ENCODE results near the gene INSYN1.
"Not testable (repeated sequence)": the region's sequence is repeated elsewhere in the genome, so short reads cannot be mapped to it uniquely, and the experiment has no call there.

The INSYN1 gene

DNA sequence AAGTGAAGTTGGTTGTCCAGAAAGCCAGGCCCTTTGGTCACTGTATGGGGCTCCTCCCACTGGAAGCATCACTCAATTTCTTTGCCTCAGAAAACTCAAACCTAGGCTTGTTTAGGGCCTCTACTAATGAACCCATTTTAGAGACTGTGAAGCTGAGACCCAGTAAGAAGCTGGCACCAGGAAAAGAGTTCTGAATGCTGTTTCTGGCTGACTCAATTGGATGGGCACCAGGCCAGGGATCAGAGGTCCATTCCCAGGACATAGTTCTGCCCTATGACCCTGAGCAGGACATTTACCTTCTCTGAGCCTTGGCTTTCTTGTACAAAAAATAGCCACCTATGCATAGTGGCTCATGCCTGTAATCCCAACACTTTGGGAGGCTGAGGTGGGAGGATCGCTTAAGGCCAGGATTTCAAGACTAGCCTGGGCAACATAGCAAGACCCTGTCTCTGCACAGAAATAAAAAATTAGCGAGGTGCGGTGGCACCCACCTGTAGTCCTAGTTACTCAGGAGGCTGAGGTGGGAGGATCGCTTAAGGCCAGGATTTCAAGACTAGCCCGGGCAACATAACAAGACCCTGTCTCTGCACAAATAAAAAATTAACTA is 38.4 kb downstream of the INSYN1 start:
- no peak for DNase-seq (ENCODE audit: low read depth in 3 of 3)

DNA sequence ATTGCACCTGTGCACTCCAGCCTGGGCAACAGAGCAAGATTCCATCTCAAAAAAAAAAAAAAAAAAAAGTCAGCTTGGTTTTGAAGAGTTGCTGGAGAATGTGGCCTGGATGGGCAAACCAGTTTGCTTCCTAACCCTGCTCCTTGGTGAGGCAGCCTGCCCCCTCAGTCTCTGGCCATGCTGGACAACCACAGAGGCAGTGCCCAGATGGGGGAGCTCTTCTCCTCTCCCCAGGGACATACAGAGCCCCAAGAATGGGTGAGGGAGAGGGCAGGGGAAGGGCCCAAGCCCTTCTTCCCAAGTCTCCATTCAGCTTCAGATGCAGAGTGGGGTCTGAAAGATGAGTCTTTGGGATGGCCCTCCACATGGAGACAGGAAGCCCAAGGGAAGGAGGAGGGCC is 41.0 kb downstream of the INSYN1 start:
- no peak for DNase-seq (ENCODE audit: low read depth in 3 of 3)

DNA sequence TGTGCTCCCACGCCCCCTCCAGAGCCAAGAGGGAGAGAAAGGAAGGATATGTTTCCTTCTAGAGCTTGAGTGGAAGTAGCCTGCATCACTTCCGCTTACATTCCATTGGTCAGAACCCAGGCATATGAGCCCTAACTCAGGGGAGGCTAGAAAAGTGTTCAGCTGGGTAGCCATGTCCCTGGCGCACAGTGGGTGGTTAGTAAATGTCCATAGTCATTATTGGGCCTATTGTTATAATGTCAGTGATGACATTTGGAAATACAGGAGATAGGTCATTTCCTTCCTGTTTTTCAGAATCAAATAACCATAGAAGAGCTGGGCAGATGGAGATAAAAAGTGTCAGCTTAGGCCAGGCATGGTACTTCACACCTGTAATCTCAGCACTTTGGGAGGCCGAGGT is 41.6 kb downstream of the INSYN1 start:
- DNase-seq (ENCODE audit: low read depth in 3 of 3) = no peak

DNA sequence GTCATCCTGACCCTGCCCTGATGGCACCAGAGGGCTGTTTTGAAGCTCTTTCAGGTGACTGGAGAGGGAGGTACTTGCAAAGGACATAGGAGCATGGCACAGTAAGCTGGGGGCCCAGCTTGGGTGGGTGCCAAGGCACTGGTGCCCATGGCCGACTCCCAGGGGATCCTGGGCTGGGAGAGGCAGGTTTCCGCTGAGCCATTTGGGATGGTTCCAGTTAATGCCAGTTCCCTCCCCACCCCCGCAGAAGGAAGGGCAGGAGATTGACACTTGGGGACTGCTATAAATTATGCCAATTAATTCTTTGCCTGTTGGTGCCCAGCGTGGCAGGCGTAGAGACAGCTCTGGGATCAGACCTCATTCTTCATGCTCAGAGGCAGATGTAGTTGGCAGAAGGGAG is 42.8 kb downstream of the INSYN1 start:
- no peak for DNase-seq (ENCODE audit: low read depth in 3 of 3)

DNA sequence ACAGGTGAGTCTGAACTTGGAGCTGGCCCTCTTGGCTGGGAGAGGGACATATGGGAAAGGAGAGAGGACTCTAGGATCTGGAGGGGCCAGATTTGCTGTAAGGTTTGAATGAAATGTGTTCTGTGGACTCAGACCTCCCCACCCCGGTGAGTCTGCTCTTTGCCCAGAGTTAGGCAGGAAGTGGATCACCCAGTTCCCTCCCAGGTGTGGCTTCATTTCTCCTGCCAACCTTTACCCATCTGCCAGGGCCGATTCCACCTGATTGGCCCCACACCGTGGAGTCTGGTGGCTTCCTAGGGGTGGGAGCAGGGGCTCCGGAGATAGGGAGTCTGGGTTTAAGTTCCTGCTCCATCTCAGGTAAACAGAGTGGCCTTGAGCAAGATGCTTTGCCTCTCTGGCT is 43.5 kb downstream of the INSYN1 start:
- no peak for DNase-seq (ENCODE audit: low read depth in 3 of 3)

DNA sequence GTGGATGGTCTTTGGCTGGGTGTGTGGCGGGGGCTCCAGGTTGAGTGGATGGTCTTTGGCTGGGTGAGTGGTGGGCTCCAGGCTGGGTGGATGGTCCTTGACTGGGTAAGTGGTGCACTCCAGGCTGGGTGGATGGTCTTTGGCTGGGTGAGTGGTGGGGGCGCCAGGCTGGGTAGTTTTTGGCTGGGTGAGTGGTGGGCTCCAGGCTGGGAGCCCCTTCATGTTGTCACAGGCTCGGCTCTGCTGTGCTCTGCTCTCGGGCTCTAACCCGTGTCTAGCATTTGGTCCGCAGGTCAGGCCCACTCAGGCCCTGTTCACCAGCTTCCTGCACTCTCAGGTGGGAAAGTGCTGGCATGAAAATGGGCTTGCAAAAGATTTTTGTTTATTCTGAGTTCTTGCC is 43.9 kb downstream of the INSYN1 start:
- no peak for DNase-seq (ENCODE audit: low read depth in 3 of 3)

DNA sequence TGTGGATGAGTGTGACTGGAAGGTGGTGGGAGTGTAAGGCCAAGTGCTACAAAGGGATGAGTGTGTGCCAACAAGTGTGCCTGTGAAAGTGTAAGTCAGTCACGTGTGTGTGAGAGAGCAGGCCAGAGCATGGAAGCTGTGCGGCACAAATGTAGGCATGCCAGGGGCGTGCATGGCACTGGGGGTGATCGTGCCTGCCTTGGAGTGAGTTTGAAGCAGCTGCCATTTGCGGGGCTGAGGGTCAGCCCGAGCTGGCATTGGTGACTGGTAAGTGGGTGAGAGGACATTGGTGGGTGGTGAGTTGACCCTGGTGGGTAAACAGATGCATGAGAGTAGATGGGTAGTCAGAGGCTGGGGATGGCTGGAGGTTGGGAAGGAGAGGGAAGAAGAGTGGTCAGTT is 44.5 kb downstream of the INSYN1 start:
- no peak for DNase-seq (ENCODE audit: low read depth in 3 of 3)

DNA sequence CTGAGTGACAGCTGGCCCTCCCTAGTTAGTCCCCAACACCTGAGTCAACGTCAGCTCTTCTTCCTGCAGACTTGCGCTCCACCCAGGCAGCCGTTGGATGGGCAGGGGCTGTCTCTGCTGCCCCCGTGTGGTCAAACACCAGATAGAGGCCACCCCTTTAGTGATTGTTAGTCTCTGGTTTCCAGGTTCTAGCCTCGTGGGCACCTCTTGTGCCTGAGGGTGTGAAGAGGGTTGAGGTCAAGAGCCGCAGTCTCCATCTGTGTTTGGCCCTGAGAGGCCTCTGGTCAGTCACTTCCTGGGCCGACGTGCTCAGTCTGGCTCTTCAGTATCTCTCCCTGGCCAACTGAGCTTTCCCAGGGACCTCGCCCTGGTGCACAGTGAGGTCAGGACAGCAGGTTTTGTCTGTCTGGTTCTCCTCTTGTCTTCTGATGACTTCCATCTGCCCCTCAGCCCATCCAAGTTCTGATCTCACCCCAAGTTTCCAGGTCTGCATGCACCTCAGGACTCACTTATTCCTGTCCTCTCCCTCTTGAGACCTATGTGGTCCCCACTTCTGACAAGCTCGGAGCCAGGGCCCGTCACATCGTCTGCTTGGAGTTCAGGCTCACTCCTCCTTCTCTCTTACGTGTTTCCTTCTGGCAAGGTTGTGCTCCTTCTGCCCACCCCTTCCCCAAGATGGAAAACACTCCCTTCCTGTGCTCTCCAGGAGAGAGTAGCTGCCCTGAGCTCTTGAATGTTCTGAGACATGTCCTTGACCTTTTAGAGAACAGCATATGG is 48.1 kb downstream of the INSYN1 start:
- DNase-seq (ENCODE audit: low read depth in 3 of 3) = peak; percentile 37 to 57 (median 43)

DNA sequence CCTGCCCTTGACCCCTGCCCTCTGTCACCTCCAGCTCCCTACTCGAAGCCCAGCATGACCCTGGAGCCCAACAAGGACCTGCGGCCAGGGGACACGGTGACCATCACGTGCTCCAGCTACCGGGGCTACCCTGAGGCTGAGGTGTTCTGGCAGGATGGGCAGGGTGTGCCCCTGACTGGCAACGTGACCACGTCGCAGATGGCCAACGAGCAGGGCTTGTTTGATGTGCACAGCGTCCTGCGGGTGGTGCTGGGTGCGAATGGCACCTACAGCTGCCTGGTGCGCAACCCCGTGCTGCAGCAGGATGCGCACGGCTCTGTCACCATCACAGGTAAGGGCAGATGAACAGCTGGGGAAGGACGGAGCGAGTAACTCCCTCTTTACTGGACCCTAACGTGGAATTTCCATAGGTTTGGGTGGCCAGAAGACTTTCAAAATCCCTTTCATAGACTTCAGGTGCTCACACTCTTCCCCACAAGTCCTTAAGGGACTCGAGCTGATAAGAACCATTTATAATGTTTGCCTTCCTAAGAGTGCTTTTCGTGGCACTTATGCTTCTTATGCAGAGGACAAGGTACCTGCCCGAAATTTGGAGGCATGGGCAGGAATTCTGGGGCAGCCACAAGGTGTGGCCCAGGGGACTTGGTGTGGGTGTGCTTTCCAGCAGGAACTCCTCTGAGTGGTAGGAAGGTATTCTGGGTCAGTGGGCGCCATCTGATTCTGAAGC is 48.8 kb downstream of the INSYN1 start:
- DNase-seq (ENCODE audit: low read depth in 3 of 3) = not testable (repeated sequence)

DNA sequence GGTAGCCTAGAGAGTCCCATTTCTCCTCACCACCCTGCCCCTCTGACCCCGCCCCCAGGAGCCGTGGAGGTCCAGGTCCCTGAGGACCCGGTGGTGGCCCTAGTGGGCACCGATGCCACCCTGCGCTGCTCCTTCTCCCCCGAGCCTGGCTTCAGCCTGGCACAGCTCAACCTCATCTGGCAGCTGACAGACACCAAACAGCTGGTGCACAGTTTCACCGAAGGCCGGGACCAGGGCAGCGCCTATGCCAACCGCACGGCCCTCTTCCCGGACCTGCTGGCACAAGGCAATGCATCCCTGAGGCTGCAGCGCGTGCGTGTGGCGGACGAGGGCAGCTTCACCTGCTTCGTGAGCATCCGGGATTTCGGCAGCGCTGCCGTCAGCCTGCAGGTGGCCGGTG is 49.5 kb downstream of the INSYN1 start:
- DNase-seq (ENCODE audit: low read depth in 3 of 3) = not testable (repeated sequence)

DNA sequence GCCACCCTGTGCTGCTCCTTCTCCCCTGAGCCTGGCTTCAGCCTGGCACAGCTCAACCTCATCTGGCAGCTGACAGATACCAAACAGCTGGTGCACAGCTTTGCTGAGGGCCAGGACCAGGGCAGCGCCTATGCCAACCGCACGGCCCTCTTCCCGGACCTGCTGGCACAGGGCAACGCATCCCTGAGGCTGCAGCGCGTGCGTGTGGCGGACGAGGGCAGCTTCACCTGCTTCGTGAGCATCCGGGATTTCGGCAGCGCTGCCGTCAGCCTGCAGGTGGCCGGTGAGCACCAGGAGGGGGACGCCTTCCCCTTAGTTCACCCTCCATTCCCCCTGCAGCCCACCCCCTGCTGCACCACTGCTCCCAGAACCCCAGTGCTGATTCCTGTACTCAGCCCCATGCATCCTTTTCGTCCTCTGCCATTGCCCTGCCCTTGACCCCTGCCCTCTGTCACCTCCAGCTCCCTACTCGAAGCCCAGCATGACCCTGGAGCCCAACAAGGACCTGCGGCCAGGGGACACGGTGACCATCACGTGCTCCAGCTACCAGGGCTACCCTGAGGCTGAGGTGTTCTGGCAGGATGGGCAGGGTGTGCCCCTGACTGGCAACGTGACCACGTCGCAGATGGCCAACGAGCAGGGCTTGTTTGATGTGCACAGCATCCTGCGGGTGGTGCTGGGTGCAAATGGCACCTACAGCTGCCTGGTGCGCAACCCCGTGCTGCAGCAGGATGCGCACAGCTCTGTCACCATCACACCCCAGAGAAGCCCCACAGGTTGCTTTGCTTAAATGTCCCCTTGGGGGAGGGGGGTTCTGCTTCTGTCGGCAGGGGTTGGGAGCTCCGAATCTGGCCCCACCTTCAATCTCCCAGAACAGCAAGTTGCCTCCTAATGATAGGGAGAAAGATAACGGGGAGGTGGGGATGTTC is 50.6 kb downstream of the INSYN1 start:
- not testable (repeated sequence) for DNase-seq (ENCODE audit: low read depth in 3 of 3)

DNA sequence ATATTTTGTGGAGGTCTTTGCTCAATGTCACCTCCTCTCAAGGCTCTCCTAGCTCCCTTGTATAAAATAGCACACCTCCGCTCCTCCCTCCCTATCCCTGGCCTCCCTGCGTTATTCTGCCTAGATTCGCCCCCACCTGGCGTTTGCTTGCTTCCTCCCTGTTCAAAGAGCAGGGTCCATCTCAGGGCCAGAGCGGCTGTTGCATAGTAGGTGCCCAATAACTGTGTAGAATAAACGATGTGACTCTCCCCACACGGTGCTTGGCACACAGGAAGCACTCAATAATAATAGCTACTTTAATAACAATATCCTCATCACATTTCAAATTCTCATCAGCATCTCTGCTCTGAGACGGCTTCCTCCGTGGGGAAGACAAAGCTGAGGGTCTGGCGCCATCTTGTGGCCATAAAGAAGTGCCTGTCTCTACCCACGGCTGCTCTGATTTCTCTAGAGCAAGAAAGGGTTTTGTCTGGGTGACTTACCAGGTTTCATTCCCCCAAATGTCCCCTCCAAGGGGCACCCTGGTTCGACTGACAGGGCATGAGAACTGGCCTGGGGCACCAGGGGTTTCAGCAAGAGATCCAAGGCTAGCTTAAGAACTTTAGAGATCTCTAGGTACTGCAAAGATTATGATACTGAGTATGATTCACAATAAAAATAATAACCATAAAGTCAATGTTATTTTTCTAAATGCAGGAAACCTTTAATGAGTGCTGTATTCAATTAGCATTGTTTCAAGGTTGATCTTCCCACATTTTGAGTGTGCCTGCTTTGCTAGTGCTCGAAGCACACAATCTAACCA is 52.9 kb downstream of the INSYN1 start:
- DNase-seq (ENCODE audit: low read depth in 3 of 3) = peak; percentile 52 to 61 (median 56)

DNA sequence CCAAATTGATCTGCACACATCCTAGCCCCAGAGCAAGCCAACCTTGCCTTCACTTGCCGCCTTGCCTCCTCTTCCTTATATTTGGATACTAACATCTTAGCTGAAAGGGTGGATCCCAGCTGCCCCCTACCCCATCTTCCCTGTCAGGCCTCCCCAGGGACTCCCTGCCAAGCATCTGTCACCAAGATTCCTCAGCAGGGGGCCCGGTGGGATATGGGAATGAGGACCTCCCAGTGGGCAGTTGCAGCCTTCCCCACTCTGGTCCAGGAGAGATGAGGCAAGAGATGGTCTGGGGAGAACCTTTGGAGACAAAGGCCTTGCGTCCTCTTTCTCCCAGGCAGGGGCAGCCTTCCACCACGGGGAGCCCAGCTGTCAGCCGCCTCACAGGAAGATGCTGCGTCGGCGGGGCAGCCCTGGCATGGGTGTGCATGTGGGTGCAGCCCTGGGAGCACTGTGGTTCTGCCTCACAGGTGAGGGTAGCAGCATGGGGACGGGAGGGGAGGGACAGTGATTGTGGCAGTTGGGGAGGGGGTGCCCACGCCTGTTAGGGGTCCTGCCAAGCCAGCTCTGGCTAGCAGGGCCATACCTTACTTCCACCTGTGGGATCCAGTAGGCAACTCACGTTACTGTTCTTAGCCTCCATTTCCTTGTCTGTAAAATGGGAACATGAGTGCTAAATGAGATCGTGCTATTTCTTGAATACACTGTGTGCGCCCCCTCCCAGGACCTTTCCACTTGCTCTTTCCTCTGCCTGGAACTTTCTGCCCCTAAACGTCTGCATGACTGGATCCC is 53.7 kb downstream of the INSYN1 start:
- DNase-seq (ENCODE audit: low read depth in 3 of 3) = no peak

DNA sequence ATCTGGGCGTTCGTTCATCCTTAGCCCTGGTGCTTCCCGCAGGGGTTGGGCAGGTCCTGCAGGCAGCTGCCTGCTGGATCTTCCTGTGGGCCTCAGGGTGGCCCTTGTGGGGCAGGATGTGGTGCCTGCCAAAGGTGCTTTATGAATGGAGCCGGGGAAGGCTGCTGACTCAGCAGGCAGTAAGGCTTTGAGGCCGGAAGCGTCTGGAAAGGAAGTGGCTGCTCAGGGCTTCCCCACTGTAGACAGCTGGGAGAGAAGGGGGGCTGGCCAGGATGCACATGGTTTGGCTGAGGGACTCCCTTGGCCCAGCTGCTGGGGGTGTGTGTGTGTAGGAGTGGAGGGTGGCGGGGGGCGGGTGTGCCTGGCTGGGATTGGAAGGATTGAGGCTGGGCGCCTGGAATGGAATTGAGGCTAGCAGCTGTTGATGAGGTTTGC is 56.1 kb downstream of the INSYN1 start:
- DNase-seq (ENCODE audit: low read depth in 3 of 3) = peak; percentile 61 to 73 (median 63)

DNA sequence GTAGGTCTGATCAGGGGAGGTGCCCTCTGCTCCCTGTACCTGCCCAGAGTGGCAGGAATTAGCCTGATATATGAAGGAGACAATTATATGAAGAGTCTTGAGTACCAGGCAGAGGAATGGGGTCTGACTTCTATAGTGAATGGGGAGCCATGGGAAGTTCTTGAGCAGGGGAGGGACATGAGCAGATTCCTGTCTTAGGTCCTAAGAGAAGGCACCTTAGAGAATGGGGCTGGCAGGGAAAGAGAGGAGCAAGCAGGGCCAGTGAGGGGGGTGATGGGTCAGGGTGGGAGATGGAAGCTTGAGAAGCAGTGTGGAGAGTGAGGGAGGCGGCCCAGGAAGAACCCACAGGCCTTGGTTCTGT is 56.5 kb downstream of the INSYN1 start:
- no peak for DNase-seq (ENCODE audit: low read depth in 3 of 3)

DNA sequence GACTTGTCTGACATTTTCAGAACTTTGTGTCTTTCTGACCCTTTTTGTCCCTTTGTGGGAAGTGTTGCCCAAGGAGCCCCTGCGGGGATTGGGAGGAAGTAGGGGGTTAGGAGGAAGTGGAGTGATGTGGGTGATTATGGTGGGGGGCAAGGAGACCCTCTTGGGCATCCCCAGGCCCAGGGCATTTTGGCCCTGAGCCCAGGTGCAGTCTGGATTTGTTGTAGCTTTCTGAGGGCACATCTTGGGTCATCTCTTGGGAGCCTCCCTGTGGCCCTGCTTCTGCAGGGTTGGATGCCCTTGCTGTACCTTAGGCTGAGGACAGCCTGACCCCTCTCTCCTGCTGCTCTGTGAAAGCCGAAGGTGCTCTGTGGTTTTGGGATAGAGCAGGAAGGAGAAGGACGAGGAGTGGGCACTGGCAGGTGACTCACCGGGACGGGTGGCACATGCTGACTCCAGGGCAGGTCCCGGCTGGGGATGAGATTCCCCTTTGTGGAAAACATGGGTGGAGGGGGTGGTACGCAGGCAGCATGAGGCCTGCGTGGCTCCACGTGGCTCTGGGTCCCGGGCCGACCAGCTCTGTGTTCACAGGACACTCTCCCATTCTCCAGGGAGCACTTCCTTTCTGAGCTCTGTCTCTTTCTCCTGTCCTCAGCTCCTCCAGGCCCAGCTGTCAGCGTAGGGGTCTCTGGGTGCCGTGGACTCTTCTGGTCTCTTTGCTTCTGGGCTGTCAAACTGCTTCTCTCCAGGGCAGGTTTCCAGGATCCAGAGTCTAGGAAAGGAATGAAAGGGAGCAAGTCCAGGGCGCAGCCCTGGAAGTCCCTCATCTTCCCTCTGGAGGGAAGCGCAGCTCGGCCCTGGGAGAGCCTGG is 57.1 kb downstream of the INSYN1 start:
- no peak for DNase-seq (ENCODE audit: low read depth in 3 of 3)

DNA sequence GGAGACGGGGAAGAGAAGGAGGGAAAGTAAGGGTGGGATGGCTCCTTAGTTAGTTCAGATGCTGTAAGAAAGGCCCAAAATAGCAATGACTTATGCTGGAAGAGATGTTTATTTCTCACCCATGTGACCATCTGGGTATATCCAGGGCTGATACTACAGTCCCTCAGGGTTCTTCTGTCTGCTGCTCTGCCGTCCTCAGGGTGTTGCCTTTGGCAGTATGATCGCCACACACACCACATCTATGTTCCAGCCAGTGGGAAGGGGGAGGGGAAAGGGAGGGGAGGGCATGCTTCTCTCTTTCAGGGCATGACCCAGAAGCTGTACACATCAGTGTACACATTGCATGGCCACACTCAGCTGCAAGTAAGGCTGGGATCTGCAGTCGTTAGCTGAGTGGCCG is 58.7 kb downstream of the INSYN1 start:
- DNase-seq (ENCODE audit: low read depth in 3 of 3) = no peak

DNA sequence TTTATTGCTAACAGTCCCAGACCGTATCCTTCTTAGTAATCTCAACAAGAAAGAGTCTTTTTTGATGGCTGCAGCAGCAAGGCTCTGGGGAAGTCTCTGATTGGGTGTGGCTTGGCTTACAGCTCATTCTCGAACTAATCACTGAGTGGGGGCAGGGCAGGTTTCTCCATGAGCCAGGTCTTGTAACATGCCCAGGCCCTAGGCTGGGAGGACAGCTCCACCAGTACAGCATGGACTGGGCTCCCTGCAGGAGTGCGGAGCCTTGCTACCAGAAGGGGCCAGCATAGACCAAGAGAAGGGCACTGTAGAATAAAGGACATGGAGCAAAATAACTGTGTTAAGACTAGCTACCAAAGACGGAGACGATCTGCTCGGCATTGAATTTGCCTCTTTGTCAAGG is 61.8 kb downstream of the INSYN1 start:
- DNase-seq (ENCODE audit: low read depth in 3 of 3) = no peak

DNA sequence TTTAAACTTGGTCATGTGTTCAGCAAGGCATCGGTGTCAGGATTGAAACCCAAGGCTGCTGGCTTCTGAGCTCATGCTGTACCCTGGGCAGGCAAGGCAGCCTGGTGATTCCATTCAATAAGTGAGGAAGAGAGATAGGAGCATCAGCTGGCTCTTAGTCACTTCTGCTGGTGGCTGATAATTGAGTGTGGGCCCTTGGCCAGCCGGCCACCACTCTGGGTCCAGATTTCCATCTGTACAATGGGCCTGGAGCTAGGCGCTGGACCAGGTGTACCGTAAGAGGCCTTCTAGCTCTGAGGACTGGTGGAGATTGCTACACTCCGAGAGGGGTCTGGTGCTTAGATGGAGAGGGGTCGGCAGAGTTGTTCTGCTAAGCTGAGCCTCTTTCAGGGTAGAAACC is 64.7 kb downstream of the INSYN1 start:
- DNase-seq (ENCODE audit: low read depth in 3 of 3) = no peak
